B cell (primary cell): ENCODE results near the gene ZNF597. TPM values are rescaled to one million over a fixed set of nuclear protein-coding genes. Genes with fewer than 3 reads are reported as not detected.

Experiments
- ATAC-seq: fragments of 200-7000 bp; cut with Tn5 transposase; one replicate; pipeline ENCODE4 v1.10.0; 2021; ENCODE audit warnings: low read depth, mild to moderate bottlenecking, moderate number of reproducible peaks, moderate library complexity
- CTCF ChIA-PET: fragments of 350-600 bp; sonication (Branson Sonifier 250); formaldehyde crosslinking; loops from one replicate; lab custom pipeline; 2021; ENCODE audit warnings: antibody characterized with exemption, inconsistent platforms; lab: Charles Lee
- POLR2A ChIA-PET: fragments of 350-600 bp; sonication (Branson Sonifier 250); formaldehyde crosslinking; loops from one replicate; lab custom pipeline; 2021; ENCODE audit warnings: antibody characterized with exemption; lab: Charles Lee
- DNase-seq: peaks from one replicate; pipeline ENCODE4 v3.0.0; 2013
- H2AFZ ChIP-seq: 2 replicates; pipeline ENCODE4 v1.6.1; 2012; ENCODE audit warnings: mild to moderate bottlenecking, low read depth, low read length; ENCODE audit not compliant: insufficient read depth, poor library complexity, severe bottlenecking
- H3K27ac ChIP-seq, 2 donors: 1 replicate in 1 of 2; 2 replicates in 1 of 2; pipeline ENCODE4 v1.5.1; 2012 to 2013; ENCODE audit warnings: low read length in 2 of 2, mild to moderate bottlenecking in 2 of 2, moderate library complexity in 1 of 2
- H3K27me3 ChIP-seq, 4 experiments: fragments of 200-600 bp in 1 of 4; sonication (generic) in 1 of 4; replicated peaks in 1 of 4; 1 replicate in 2 of 4; 2 replicates in 2 of 4; pipeline versions ENCODE4 v1.6.1 to v1.7.0; 2013 to 2016; ENCODE audit warnings: low read length in 3 of 4, mild to moderate bottlenecking in 2 of 4, mixed read lengths in 1 of 4, moderate library complexity in 1 of 4; ENCODE audit not compliant: insufficient read depth in 4 of 4, control insufficient read depth in 3 of 4; ENCODE audit errors: control extremely low read depth in 1 of 4
- H3K36me3 ChIP-seq, 2 experiments: replicated peaks in 1 of 2; 1 replicate in 1 of 2; 2 replicates in 1 of 2; pipeline versions ENCODE4 v1.6.1 to v1.7.1; 2013; ENCODE audit warnings: low read length in 1 of 2; ENCODE audit not compliant: insufficient read depth in 2 of 2, control insufficient read depth in 1 of 2; ENCODE audit errors: control extremely low read depth in 1 of 2, extremely low read depth in 1 of 2
- H3K4me1 ChIP-seq, 2 donors: fragments of 200-600 bp in 1 of 2; sonication (generic) in 1 of 2; 1 replicate in 1 of 2; 2 replicates in 1 of 2; pipeline versions ENCODE4 v1.5.1 to v1.6.1; 2013 to 2017; ENCODE audit warnings: low read length in 2 of 2; ENCODE audit not compliant: control insufficient read depth in 2 of 2, insufficient read depth in 2 of 2
- H3K4me2 ChIP-seq: replicated peaks from 2 replicates; pipeline ENCODE3; 2012; ENCODE audit warnings: mild to moderate bottlenecking, low read depth, low read length; ENCODE audit not compliant: poor library complexity, severe bottlenecking
- H3K4me3 ChIP-seq, 5 experiments: fragments of 200-600 bp in 1 of 5; sonication (generic) in 1 of 5; 1 replicate in 3 of 5; 2 replicates in 2 of 5; pipeline versions ENCODE4 v1.5.1 to v1.7.0; 2011 to 2016; ENCODE audit warnings: low read length in 4 of 5, mild to moderate bottlenecking in 4 of 5, low read depth in 2 of 5, control low read depth in 1 of 5, moderate library complexity in 1 of 5; ENCODE audit not compliant: insufficient read depth in 1 of 5; ENCODE audit errors: control extremely low read depth in 1 of 5, extremely low read depth in 1 of 5
- H3K79me2 ChIP-seq: fragments of 200-600 bp; sonication (generic); one replicate; pipeline ENCODE4 v1.6.0; 2016; ENCODE audit warnings: low read length; ENCODE audit not compliant: control insufficient read depth, insufficient read depth
- H3K9ac ChIP-seq: fragments of 200-600 bp; sonication (generic); 2 replicates; pipeline ENCODE4 v1.6.1; 2017; ENCODE audit warnings: mild to moderate bottlenecking, low read length, moderate library complexity
- H3K9me3 ChIP-seq, 3 donors: one replicate each; pipeline versions ENCODE4 v1.6.1 to v1.7.1; 2013; ENCODE audit warnings: low read length in 2 of 3; ENCODE audit not compliant: control insufficient read depth in 2 of 3, insufficient read depth in 1 of 3; ENCODE audit errors: control extremely low read depth in 1 of 3
- H4K20me1 ChIP-seq: 2 replicates; pipeline ENCODE4 v1.6.0; 2012; ENCODE audit warnings: mild to moderate bottlenecking, low read length; ENCODE audit not compliant: insufficient read depth, control insufficient read depth, poor library complexity, severe bottlenecking
- H3K27ac Mint-ChIP-seq: one replicate; pipeline ENCODE4 v1.8.0; 2021; ENCODE audit warnings: mixed read lengths
- H3K27me3 Mint-ChIP-seq: one replicate; pipeline ENCODE4 v1.8.0; 2021; ENCODE audit warnings: mixed read lengths
- H3K4me1 Mint-ChIP-seq: one replicate; pipeline ENCODE4 v1.8.0; 2021; ENCODE audit warnings: mixed read lengths
- H3K4me3 Mint-ChIP-seq: one replicate; pipeline ENCODE4 v1.8.0; 2021; ENCODE audit warnings: mixed read lengths
- H3K9me3 Mint-ChIP-seq: one replicate; pipeline ENCODE4 v1.8.0; 2022; ENCODE audit warnings: mixed read lengths; ENCODE audit not compliant: insufficient read depth
- CTCF ChIP-seq: fragments of 200-600 bp; IDR thresholded peaks from one replicate; pipeline ENCODE4 v1.8.0; 2022; ENCODE audit warnings: antibody characterized with exemption, mild to moderate bottlenecking
- EZH2 ChIP-seq: IDR thresholded peaks from 2 replicates; pipeline ENCODE4 v1.6.1; 2012; ENCODE audit warnings: borderline replicate concordance, low read depth, mild to moderate bottlenecking, moderate library complexity, low read length; ENCODE audit not compliant: insufficient read depth, poor library complexity, severe bottlenecking
- WGBS: methylation state at CpG from one replicate; pipeline ENCODE4 v1.1.5; 2013; ENCODE audit warnings: missing lambda C conversion rate; ENCODE audit not compliant: insufficient coverage; 5-methylcytosine and 5-hydroxymethylcytosine counted together
- intact Hi-C: fragments of 100-400 bp; cut with micrococcal nuclease; formaldehyde crosslinking; loops from one replicate; pipeline ENCODE4 v1.10.0; 2022
- polyA plus RNA-seq: library from polyadenylated mRNA; depleted of rRNA; stranded (reverse); fragments of >200 nt; gene quantifications from 2 replicates; pipeline ENCODE4 v1.2.3, GENCODE V29; 2012
- total RNA-seq, 2 donors: library from RNA; stranded (reverse); fragments of 120-200 nt in 1 of 2; gene quantifications; 1 replicate in 1 of 2; 2 replicates in 1 of 2; pipeline versions ENCODE4 v1.2.3 to v1.2.4, GENCODE V29; 2013 to 2022

The ZNF597 gene
- total and polyA plus RNA-seq, 2 donors (not counting 1 experiment from before 2014, with no cell fraction given), result 1.3 to 5.0 TPM

GRCh38 chr16:3457434-3458252, 14.3 kb upstream of the ZNF597 start:
- peak; percentile 94 for ATAC-seq
- Mint-ChIP-seq H3K9me3 (no peaks in the 10 kb centered on the region), H3K27me3 (no peaks in the 10 kb centered on the region), H3K4me1 (peaks cover 50% of the 10 kb centered on the region), H3K27ac (peak overlapping the region; percentile 90), H3K4me3 (peak overlapping the region; percentile 84)
- peaks cover 23% of the 10 kb centered on the region for H4K20me1 ChIP-seq
- peak overlapping the region; percentile 92 for H2AFZ ChIP-seq
- intact Hi-C loops, result loop anchor here (1.0 to 5.0 kb wide), 8 partner anchors 14 to 815 kb away; partner anchors contain the start of genes NAA60, SLX4, TFAP4 and TIGD7
- H3K36me3 ChIP-seq, result no peaks in the 10 kb centered on the region
- H3K27ac ChIP-seq, result peak overlapping the region; percentile 87 to 95
- H3K4me3 ChIP-seq, result peak overlapping the region; percentile 48 to 86 (median 73)
- CTCF ChIA-PET, result interaction anchor here (0.6 to 1.2 kb wide), 7 partner anchors 14 to 398 kb away, joined by 3 to 7 read pairs (median 3); partner anchors contain the start of genes NAA60, ZNF174, ZNF597 and ZSCAN32
- peak overlapping the region; percentile 93 for H3K4me2 ChIP-seq
- TF ChIP-seq CTCF (peak; percentile 63), EZH2 (no peak)
- POLR2A ChIA-PET, result interaction anchor here (0.6 to 1.5 kb wide), 7 partner anchors 14 to 307 kb away, joined by 3 to 12 read pairs (median 4); partner anchors contain the start of genes CLUAP1, NAA60, TIGD7 and ZNF174
- DNase-seq, result peak; percentile 96
- H3K4me1 ChIP-seq, result peaks cover 28 to 39% of the 10 kb centered on the region in 2 donors
- peaks cover 57% of the 10 kb centered on the region for H3K79me2 ChIP-seq
- H3K9me3 ChIP-seq, result no peaks in the 10 kb centered on the region
- under 1% methylated on average over 81 of the region's 83 CpGs for WGBS
- peak overlapping the region; percentile 89 for H3K9ac ChIP-seq
- H3K27me3 ChIP-seq, result no peaks in the 10 kb centered on the region
